Fibroblast of villous mesenchyme (primary cell): Measurements from ENCODE around the gene GGNBP2. TPM values are rescaled to one million over a fixed set of nuclear protein-coding genes. Genes with fewer than 3 reads are reported as not detected.

ENCODE experiments used
- DNase-seq: peaks from one replicate; pipeline ENCODE4 v3.0.0-alpha.2; 2010; ENCODE audit warnings: low read depth
- H3K4me3 ChIP-seq: 2 replicates; pipeline ENCODE4 v1.5.1; 2011; ENCODE audit warnings: low read depth, mild to moderate bottlenecking, low read length
- total RNA-seq: library from RNA; depleted of rRNA; stranded (reverse); fragments of >200 nt; gene quantifications from 2 replicates; pipeline ENCODE4 v1.2.3, GENCODE V29; 2012
- TF ChIP-seq, protein P1 (sequence below): IDR thresholded peaks from 2 replicates; pipeline ENCODE4 v1.5.1; 2012; ENCODE audit warnings: low read depth, mild to moderate bottlenecking, low read length; ENCODE audit not compliant: insufficient read depth

Gene GGNBP2
- total RNA-seq, 1 donor: 70.4 TPM

DNA sequence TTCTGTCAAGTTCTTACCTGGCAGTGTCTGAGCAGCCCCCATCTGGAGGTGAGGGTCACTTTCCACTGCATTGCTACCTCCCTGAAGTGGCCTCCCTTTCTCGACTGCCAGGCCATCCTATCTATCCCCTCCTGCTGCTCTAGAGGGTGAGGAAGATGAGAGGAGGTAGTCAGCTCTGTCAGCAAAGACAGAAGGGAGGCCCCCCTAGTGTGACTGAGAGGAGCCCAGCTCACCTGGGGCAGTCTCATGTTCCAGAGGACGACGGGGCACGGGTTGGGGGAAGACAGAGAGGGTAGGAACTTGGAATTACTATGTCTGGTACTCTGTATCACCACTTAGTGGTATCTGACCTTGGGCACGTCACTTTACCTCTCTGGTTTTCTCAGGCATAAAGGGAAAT is 32.1 kb upstream of the GGNBP2 start:
- H3K4me3 ChIP-seq: no peak overlapping the region
- DNase-seq: no peak
- TF ChIP-seq, protein P1, sequence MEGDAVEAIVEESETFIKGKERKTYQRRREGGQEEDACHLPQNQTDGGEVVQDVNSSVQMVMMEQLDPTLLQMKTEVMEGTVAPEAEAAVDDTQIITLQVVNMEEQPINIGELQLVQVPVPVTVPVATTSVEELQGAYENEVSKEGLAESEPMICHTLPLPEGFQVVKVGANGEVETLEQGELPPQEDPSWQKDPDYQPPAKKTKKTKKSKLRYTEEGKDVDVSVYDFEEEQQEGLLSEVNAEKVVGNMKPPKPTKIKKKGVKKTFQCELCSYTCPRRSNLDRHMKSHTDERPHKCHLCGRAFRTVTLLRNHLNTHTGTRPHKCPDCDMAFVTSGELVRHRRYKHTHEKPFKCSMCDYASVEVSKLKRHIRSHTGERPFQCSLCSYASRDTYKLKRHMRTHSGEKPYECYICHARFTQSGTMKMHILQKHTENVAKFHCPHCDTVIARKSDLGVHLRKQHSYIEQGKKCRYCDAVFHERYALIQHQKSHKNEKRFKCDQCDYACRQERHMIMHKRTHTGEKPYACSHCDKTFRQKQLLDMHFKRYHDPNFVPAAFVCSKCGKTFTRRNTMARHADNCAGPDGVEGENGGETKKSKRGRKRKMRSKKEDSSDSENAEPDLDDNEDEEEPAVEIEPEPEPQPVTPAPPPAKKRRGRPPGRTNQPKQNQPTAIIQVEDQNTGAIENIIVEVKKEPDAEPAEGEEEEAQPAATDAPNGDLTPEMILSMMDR: no peak

- no peak overlapping the region for H3K4me3 ChIP-seq
- DNase-seq: no peak
- TF ChIP-seq, protein P1: no peak
Measured at GRCh38 chr17:36514856-36515255, 29.9 kb upstream of the GGNBP2 start.

GRCh38 chr17:36515837-36516236 is 28.9 kb upstream of the GGNBP2 start:
- no peak for DNase-seq

GRCh38 chr17:36523113-36523512 is 21.6 kb upstream of the GGNBP2 start:
- TF ChIP-seq, protein P1: no peak
- H3K4me3 ChIP-seq: no peak overlapping the region
- DNase-seq: no peak

More at GRCh38 chr17:36515837-36516236, 28.9 kb upstream of the GGNBP2 start:
- TF ChIP-seq, protein P1: no peak
- H3K4me3 ChIP-seq: no peak overlapping the region

DNA sequence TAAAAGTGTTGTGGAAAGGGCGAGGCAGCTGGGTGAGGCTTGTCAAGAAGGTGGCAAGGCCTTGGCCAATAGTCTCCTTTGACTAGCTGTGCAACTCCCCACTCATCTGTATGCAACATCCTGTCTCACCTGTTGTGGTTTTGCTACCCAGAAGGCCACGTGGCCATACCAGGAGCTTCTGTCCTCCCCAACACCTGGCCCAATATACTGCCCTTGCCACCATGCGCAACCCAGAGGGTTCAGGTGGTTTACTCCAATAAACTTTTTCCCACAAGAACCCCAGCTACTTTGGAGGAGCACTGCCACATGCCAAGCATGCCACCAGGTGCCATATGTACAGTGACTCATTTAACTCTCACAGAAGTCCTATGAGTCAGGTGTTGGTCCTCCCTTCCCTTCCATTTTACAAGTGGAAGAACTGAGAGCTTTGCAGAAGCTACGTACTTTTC is 20.3 kb upstream of the GGNBP2 start:
- H3K4me3 ChIP-seq: no peak overlapping the region
- TF ChIP-seq, protein P1: no peak
- no peak for DNase-seq

- H3K4me3 ChIP-seq: no peak overlapping the region
- no peak for DNase-seq
- TF ChIP-seq, protein P1: no peak
Measured at GRCh38 chr17:36525113-36525512, 19.6 kb upstream of the GGNBP2 start.

GRCh38 chr17:36525888-36526287 is 18.8 kb upstream of the GGNBP2 start:
- TF ChIP-seq, protein P1: no peak
- DNase-seq: no peak
- no peak overlapping the region for H3K4me3 ChIP-seq
